Measurements from ENCODE around the gene SPEM2. TPM values are rescaled to one million over a fixed set of nuclear protein-coding genes. Genes with fewer than 3 reads are reported as not detected.

SPEM2 gene
- total RNA-seq, 1 donor from 2014 or later = not detected

- Histone ChIP-seq H3K4me3 (no peak overlapping the region), H2AFZ (replicated peaks) (no peak overlapping the region), H3F3A (ENCODE audit: low read depth) (peaks cover 10% of the 10 kb centered on the region), H3K36me3 (peaks cover 8% of the 10 kb centered on the region), H3K27me3 (no peaks in the 10 kb centered on the region), H4K20me1 (ENCODE audit: low read depth) (peaks cover 67% of the 10 kb centered on the region), H3K4me2 (no peak overlapping the region), H3K4me1 (peaks cover 19% of the 10 kb centered on the region), H3K27ac (no peak overlapping the region), H3K79me2 (ENCODE audit: low read depth) (peaks cover 16% of the 10 kb centered on the region), H3K9me3 (ENCODE audit: low read depth) (no peaks in the 10 kb centered on the region), H3K9ac (no peak overlapping the region)
- peaks cover 36% of the 10 kb centered on the region for H3K4me1 Mint-ChIP-seq
- TF ChIP-seq, protein P1, sequence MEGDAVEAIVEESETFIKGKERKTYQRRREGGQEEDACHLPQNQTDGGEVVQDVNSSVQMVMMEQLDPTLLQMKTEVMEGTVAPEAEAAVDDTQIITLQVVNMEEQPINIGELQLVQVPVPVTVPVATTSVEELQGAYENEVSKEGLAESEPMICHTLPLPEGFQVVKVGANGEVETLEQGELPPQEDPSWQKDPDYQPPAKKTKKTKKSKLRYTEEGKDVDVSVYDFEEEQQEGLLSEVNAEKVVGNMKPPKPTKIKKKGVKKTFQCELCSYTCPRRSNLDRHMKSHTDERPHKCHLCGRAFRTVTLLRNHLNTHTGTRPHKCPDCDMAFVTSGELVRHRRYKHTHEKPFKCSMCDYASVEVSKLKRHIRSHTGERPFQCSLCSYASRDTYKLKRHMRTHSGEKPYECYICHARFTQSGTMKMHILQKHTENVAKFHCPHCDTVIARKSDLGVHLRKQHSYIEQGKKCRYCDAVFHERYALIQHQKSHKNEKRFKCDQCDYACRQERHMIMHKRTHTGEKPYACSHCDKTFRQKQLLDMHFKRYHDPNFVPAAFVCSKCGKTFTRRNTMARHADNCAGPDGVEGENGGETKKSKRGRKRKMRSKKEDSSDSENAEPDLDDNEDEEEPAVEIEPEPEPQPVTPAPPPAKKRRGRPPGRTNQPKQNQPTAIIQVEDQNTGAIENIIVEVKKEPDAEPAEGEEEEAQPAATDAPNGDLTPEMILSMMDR (IDR thresholded peaks at IDR 0.05) = no peak
- TF ChIP-seq EZH2 (IDR thresholded peaks at IDR 0.05) (no peak), EZH2phosphoT487 (IDR thresholded peaks at IDR 0.05) (no peak)
- H3K36me3 Mint-ChIP-seq = peaks cover 31% of the 10 kb centered on the region
- H3K9me3 Mint-ChIP-seq = no peaks in the 10 kb centered on the region
- peaks cover 10% of the 10 kb centered on the region for H3K27me3 Mint-ChIP-seq (ENCODE audit: insufficient read depth, low read depth)
- H3K27ac Mint-ChIP-seq = no peak overlapping the region
- no peak overlapping the region for H3K4me3 Mint-ChIP-seq
- no peak for DNase-seq (ENCODE audit: low spot score)
Measured at GRCh38 chr17:7411427-7411750, 14.0 kb upstream of the SPEM2 start.

GRCh38 chr17:7413346-7413985 lies 11.9 kb upstream of the SPEM2 start:
- Mint-ChIP-seq H3K4me1 (peaks cover 34% of the 10 kb centered on the region), H3K4me3 (peak overlapping the region; percentile 14), H3K9me3 (no peaks in the 10 kb centered on the region), H3K27me3 (ENCODE audit: insufficient read depth, low read depth) (peaks cover 13% of the 10 kb centered on the region), H3K27ac (no peak overlapping the region), H3K36me3 (peaks cover 42% of the 10 kb centered on the region)
- Histone ChIP-seq H3K27ac (no peak overlapping the region), H3K4me2 (no peak overlapping the region), H3K4me1 (peaks cover 8% of the 10 kb centered on the region), H3K4me3 (no peak overlapping the region), H3K9ac (no peak overlapping the region), H3K79me2 (ENCODE audit: low read depth) (no peaks in the 10 kb centered on the region), H4K20me1 (ENCODE audit: low read depth) (peaks cover 60% of the 10 kb centered on the region), H3K36me3 (peaks cover 8% of the 10 kb centered on the region), H3K9me3 (ENCODE audit: low read depth) (no peaks in the 10 kb centered on the region), H2AFZ (replicated peaks) (no peak overlapping the region), H3F3A (ENCODE audit: low read depth) (no peaks in the 10 kb centered on the region), H3K27me3 (no peaks in the 10 kb centered on the region)
- no peak for DNase-seq (ENCODE audit: low spot score)
- TF ChIP-seq, protein P1 (IDR thresholded peaks at IDR 0.05) = no peak
- TF ChIP-seq EZH2phosphoT487 (IDR thresholded peaks at IDR 0.05) (no peak), EZH2 (IDR thresholded peaks at IDR 0.05) (no peak)

DNA sequence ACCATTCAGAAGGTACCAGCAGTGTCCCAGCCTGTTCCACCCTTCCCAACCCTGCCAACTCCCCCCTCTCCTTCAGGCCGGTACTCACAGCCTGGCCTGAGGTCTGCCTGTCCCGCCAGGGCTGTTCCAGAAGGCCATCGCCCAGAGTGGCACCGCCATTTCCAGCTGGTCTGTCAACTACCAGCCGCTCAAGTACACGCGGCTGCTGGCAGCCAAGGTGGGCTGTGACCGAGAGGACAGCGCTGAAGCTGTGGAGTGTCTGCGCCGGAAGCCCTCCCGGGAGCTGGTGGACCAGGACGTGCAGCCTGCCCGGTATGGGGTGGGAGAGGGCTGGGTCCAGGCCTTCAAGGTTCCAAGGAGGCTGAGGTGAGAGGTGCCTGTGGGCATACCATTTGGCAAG lies 10.6 kb upstream of the SPEM2 start:
- Mint-ChIP-seq H3K27ac (no peak overlapping the region), H3K4me1 (peaks cover 39% of the 10 kb centered on the region), H3K36me3 (peaks cover 33% of the 10 kb centered on the region), H3K9me3 (no peaks in the 10 kb centered on the region), H3K27me3 (ENCODE audit: insufficient read depth, low read depth) (peaks cover 5% of the 10 kb centered on the region), H3K4me3 (no peak overlapping the region)
- Histone ChIP-seq H3K27ac (no peak overlapping the region), H3K36me3 (peaks cover 8% of the 10 kb centered on the region), H3K4me1 (peaks cover 18% of the 10 kb centered on the region), H3K79me2 (ENCODE audit: low read depth) (no peaks in the 10 kb centered on the region), H3K9me3 (ENCODE audit: low read depth) (no peaks in the 10 kb centered on the region), H2AFZ (replicated peaks) (no peak overlapping the region), H4K20me1 (ENCODE audit: low read depth) (peaks cover 63% of the 10 kb centered on the region), H3K4me2 (no peak overlapping the region), H3K9ac (no peak overlapping the region), H3F3A (ENCODE audit: low read depth) (no peaks in the 10 kb centered on the region), H3K27me3 (no peaks in the 10 kb centered on the region), H3K4me3 (no peak overlapping the region)
- no peak for DNase-seq (ENCODE audit: low spot score)
- no peak for TF ChIP-seq EZH2 (IDR thresholded peaks at IDR 0.05)
- TF ChIP-seq, protein P1 (IDR thresholded peaks at IDR 0.05) = no peak
- TF ChIP-seq EZH2phosphoT487 (IDR thresholded peaks at IDR 0.05) = no peak

Measured in neural progenitor cell (in vitro differentiated cells).